Colonic mucosa (tissue), 4 donors: ENCODE data around the gene FOXK2. TPM values are rescaled to one million over a fixed set of nuclear protein-coding genes. Genes with fewer than 3 reads are reported as not detected.

Source experiments
- DNase-seq: peaks from one replicate; pipeline ENCODE4 v3.0.0-alpha.2; 2020
- H3K27ac ChIP-seq: fragments of 200-600 bp; one replicate; pipeline ENCODE4 v1.8.0; 2021
- H3K27me3 ChIP-seq: fragments of 200-600 bp; one replicate; pipeline ENCODE4 v1.8.0; 2021
- H3K36me3 ChIP-seq: fragments of 200-600 bp; one replicate; pipeline ENCODE4 v1.8.0; 2021
- H3K4me1 ChIP-seq: fragments of 200-600 bp; one replicate; pipeline ENCODE4 v1.8.0; 2021; ENCODE audit warnings: mild to moderate bottlenecking
- H3K4me3 ChIP-seq: fragments of 200-600 bp; one replicate; pipeline ENCODE4 v1.8.0; 2021
- H3K9ac ChIP-seq, 2 donors: one replicate each; pipeline ENCODE4 v1.7.0; 2013; ENCODE audit warnings: control low read depth in 2 of 2, low read depth in 2 of 2, low read length in 2 of 2
- H3K9me3 ChIP-seq: fragments of 200-600 bp; one replicate; pipeline ENCODE4 v1.8.0; 2021
- intact Hi-C: fragments of 100-400 bp; cut with DNase I; formaldehyde crosslinking; loops from one replicate; pipeline ENCODE4 v1.14.1; 2022
- total RNA-seq, 2 donors: library from RNA; stranded (reverse); fragmentation: NEBNext Ultra II Directional in 1 of 2; extraction: Animal tissue kit (Norgen Biotek cat#: 25700) in 1 of 2; gene quantifications; one replicate each; pipeline ENCODE4 v1.2.1, GENCODE V29; 2021
- TF ChIP-seq, protein P1 (sequence below): fragments of 200-600 bp; IDR thresholded peaks from one replicate; pipeline ENCODE4 v1.8.0; 2022; ENCODE audit warnings: antibody characterized with exemption, mild to moderate bottlenecking
- donor health status: healthy.
- donor health status: DM: no; HTN: no; CAD: no.
- donor health status: DM: no; HTN: no; CAD: no.

Gene FOXK2
- total RNA-seq, 2 donors from 2014 or later: 34.8 to 44.5 TPM

DNA sequence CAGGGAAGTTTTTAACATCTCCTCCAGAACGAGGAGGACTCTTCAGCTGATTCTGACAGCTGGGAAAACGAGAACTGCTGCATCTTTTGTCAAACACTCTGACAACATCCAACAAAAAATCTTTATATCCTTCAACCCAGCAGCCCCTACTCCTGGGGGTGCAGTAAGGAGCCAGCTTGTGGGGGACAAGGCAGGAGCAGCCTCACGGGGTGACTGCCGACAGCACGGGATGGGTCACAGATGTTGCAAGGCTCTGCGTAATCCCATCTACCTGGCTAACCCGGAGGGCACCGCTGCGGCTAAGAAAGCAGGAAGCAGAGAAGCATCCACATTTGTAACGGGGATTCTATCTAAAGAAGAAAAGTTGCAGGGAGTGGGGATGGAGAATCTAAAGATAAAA lies 100.1 kb downstream of the FOXK2 start:
- no peak overlapping the region for H3K9ac ChIP-seq
- H3K4me1 ChIP-seq: no peaks in the 10 kb centered on the region
- intact Hi-C loops: no loop called here
- peaks cover 18% of the 10 kb centered on the region for H3K36me3 ChIP-seq
- H3K4me3 ChIP-seq: no peak overlapping the region
- no peak overlapping the region for H3K27ac ChIP-seq
- H3K27me3 ChIP-seq: no peaks in the 10 kb centered on the region
- TF ChIP-seq, protein P1, sequence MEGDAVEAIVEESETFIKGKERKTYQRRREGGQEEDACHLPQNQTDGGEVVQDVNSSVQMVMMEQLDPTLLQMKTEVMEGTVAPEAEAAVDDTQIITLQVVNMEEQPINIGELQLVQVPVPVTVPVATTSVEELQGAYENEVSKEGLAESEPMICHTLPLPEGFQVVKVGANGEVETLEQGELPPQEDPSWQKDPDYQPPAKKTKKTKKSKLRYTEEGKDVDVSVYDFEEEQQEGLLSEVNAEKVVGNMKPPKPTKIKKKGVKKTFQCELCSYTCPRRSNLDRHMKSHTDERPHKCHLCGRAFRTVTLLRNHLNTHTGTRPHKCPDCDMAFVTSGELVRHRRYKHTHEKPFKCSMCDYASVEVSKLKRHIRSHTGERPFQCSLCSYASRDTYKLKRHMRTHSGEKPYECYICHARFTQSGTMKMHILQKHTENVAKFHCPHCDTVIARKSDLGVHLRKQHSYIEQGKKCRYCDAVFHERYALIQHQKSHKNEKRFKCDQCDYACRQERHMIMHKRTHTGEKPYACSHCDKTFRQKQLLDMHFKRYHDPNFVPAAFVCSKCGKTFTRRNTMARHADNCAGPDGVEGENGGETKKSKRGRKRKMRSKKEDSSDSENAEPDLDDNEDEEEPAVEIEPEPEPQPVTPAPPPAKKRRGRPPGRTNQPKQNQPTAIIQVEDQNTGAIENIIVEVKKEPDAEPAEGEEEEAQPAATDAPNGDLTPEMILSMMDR: no peak
- H3K9me3 ChIP-seq: no peaks in the 10 kb centered on the region
- DNase-seq: no peak

- Histone ChIP-seq H3K36me3 (peaks cover 5% of the 10 kb centered on the region), H3K27ac (no peak overlapping the region), H3K9me3 (no peaks in the 10 kb centered on the region), H3K4me3 (no peak overlapping the region), H3K9ac (no peak overlapping the region), H3K4me1 (no peaks in the 10 kb centered on the region), H3K27me3 (no peaks in the 10 kb centered on the region)
- intact Hi-C loops: no loop called here
- TF ChIP-seq, protein P1: no peak
- no peak for DNase-seq
Measured at GRCh38 chr17:82623707-82624106, 104.2 kb downstream of the FOXK2 start.

DNA sequence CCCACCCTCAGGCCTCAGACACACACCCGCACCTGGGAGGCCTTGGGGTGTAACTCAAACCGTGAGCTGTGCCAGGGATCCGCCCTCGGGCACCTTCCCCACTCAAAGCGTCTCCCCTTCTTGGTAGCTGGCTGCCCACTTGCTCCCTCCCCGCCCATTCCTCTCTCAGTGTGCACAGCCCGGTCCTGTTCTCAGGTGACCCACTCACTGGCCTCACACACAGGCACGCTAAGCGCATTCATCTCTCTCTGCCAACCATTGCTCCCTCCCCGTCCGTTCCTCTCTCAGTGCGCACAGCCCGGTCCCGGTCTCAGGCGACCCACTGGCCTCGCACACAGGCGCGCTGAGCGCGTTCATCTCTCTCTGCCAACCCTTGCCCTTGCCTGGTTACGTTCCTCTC lies 107.9 kb downstream of the FOXK2 start:
- no peak for DNase-seq
- Histone ChIP-seq H3K9ac (no peak overlapping the region), H3K36me3 (peaks cover 3% of the 10 kb centered on the region), H3K9me3 (no peaks in the 10 kb centered on the region), H3K4me3 (no peak overlapping the region), H3K27ac (no peak overlapping the region), H3K4me1 (no peaks in the 10 kb centered on the region), H3K27me3 (no peaks in the 10 kb centered on the region)
- intact Hi-C loops: no loop called here
- TF ChIP-seq, protein P1: no peak

DNA sequence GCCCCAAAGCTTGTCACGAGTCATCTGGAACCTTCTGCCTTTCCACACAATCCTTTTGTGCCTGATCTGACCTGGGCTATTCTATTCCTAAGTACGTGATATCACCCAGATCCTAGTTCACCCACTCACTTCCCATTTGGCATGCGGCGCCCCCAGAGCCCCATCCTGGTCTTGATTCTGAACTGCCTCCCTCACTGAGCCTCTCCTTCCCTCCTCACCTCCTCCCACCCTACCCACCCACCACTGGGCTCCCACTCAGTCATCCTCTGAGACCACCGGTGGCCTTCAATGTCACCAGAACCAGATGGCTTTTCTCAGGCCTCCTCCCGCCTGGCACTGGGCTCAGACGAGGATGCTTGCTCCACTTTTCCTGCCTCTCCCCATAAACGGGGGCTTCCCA lies 110.2 kb downstream of the FOXK2 start:
- Histone ChIP-seq H3K9ac (no peak overlapping the region), H3K4me1 (no peaks in the 10 kb centered on the region), H3K36me3 (peaks cover 3% of the 10 kb centered on the region), H3K9me3 (no peaks in the 10 kb centered on the region), H3K4me3 (no peak overlapping the region), H3K27ac (no peak overlapping the region), H3K27me3 (no peaks in the 10 kb centered on the region)
- intact Hi-C loops: no loop called here
- TF ChIP-seq, protein P1: no peak
- no peak for DNase-seq

GRCh38 chr17:82630212-82630611 lies 110.7 kb downstream of the FOXK2 start:
- intact Hi-C loops: no loop called here

More at GRCh38 chr17:82630212-82630611, 110.7 kb downstream of the FOXK2 start:
- Histone ChIP-seq H3K36me3 (peaks cover 3% of the 10 kb centered on the region), H3K9me3 (no peaks in the 10 kb centered on the region), H3K4me1 (no peaks in the 10 kb centered on the region), H3K27ac (no peak overlapping the region), H3K4me3 (no peak overlapping the region), H3K27me3 (no peaks in the 10 kb centered on the region), H3K9ac (no peak overlapping the region)
- TF ChIP-seq, protein P1: no peak
- DNase-seq: no peak
